GM21825 (cell line): ENCODE results near the gene KRTAP1-4.
"Not testable (repeated sequence)": the region's sequence is repeated elsewhere in the genome, so short reads cannot be mapped to it uniquely, and the experiment has no call there.

Source experiments
- ATAC-seq: cut with Tn5 transposase; IDR thresholded peaks from one replicate; pipeline ENCODE4 v1.9.1; 2021; ENCODE audit warnings: mild to moderate bottlenecking, moderate library complexity; ENCODE audit not compliant: unreplicated experiment

KRTAP1-4 gene

GRCh38 chr17:41009301-41009760 is 20.7 kb downstream of the KRTAP1-4 start:
- no peak for ATAC-seq

- no peak for ATAC-seq
Observed at GRCh38 chr17:41008811-41009210, 21.2 kb downstream of the KRTAP1-4 start, which contains the start of gene KRTAP3-1. TSS of gene KRTAP3-1 (minus strand) at chr17:41009128. CDS start at chr17:41009074, 54 bp downstream.

- no peak for ATAC-seq
Observed at GRCh38 chr17:41004397-41004796, 25.6 kb downstream of the KRTAP1-4 start.

- no peak for ATAC-seq
Observed at GRCh38 chr17:41003926-41004325, 26.1 kb downstream of the KRTAP1-4 start.

GRCh38 chr17:41002814-41003213 is 27.2 kb downstream of the KRTAP1-4 start:
- ATAC-seq = no peak

- no peak for ATAC-seq
Observed at GRCh38 chr17:41001795-41002194, 28.2 kb downstream of the KRTAP1-4 start.

- not testable (repeated sequence) for ATAC-seq
Observed at GRCh38 chr17:40999563-40999962, 30.4 kb downstream of the KRTAP1-4 start, which contains the start of gene KRTAP3-2. TSS of gene KRTAP3-2 (minus strand) at chr17:40999906. CDS start at chr17:40999853, 53 bp downstream.

GRCh38 chr17:40997361-40997760 is 32.6 kb downstream of the KRTAP1-4 start:
- no peak for ATAC-seq

- ATAC-seq = no peak
Observed at GRCh38 chr17:40996829-40997228, 33.2 kb downstream of the KRTAP1-4 start.

- ATAC-seq = no peak
Observed at GRCh38 chr17:40995116-40995515, 34.9 kb downstream of the KRTAP1-4 start.

GRCh38 chr17:40993839-40994238 is 36.2 kb downstream of the KRTAP1-4 start, which contains the start of gene KRTAP3-3:
TSS of gene KRTAP3-3 (minus strand) at chr17:40994164. CDS start at chr17:40994097, 67 bp downstream.
- no peak for ATAC-seq

GRCh38 chr17:40993084-40993483 is 36.9 kb downstream of the KRTAP1-4 start:
- no peak for ATAC-seq

- no peak for ATAC-seq
Observed at GRCh38 chr17:40992666-40993065, 37.3 kb downstream of the KRTAP1-4 start.

- ATAC-seq = no peak
Observed at GRCh38 chr17:40986920-40987319, 43.1 kb downstream of the KRTAP1-4 start.

- no peak for ATAC-seq
Observed at GRCh38 chr17:40984226-40984625, 45.8 kb downstream of the KRTAP1-4 start, which contains the start of gene KRT40. TSS of gene KRT40 (minus strand) at chr17:40984326. CDS start at chr17:40984273, 53 bp downstream.

- no peak for ATAC-seq
Observed at GRCh38 chr17:40981115-40981514, 48.9 kb downstream of the KRTAP1-4 start.

- ATAC-seq = no peak
Observed at GRCh38 chr17:40980596-40980995, 49.4 kb downstream of the KRTAP1-4 start.

- ATAC-seq = no peak
Observed at GRCh38 chr17:40980117-40980516, 49.9 kb downstream of the KRTAP1-4 start.
